CD4-positive, alpha-beta T cell treated with Interleukin-15 for 1 hour (primary cell): ENCODE data around the gene SMCHD1.
A peak's percentile ranks its signal among the peaks of the same experiment; 100 is the strongest.

ENCODE experiments used
- DNase-seq: peaks from one replicate; pipeline ENCODE4 v3.0.0-alpha.2; 2020

The SMCHD1 gene

GRCh38 chr18:2655178-2655953 is at the start of gene SMCHD1:
Gene SMCHD1 (plus strand): TSS chr18:2655726. CDS start chr18:2656076, 350 bp downstream.
- DNase-seq, result peak; percentile 93

DNA sequence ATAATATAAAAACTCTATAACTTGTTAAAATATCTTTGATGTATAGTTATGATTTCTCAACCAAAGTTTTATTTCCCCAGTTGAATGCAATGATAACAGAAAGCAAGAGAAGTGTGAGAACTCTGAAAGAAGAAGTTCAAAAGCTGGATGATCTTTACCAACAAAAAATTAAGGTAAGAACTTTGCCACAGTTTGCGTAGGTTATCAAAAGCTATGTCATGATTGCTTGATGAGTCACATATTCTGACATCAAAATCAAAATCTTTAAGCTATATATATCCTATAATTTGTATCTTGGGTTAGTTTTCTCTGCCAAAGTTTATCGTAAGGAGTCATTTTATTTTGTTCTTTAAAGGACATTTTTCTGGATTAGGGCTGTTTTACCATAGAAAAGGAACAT is 49.2 kb upstream of the SMCHD1 start:
- no peak for DNase-seq

DNA sequence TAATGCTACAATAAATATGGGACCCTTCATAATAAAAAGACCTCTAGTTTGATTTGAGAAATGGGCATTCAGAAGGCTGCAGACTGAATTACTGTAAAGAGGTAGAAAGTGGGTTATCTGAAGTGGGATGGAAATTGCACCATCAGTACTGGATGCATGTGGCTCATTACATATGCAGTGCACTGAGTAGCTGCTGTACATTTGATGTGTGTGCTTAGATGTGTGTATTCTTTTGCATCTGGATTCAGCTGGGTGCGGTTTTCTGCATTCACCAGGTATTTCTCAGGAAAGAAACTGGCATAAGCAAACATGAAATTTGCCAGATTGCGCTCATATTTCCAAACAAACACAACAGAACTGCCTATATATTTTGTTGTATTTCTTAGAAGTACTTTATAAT is 45.9 kb upstream of the SMCHD1 start:
- DNase-seq, result no peak

DNA sequence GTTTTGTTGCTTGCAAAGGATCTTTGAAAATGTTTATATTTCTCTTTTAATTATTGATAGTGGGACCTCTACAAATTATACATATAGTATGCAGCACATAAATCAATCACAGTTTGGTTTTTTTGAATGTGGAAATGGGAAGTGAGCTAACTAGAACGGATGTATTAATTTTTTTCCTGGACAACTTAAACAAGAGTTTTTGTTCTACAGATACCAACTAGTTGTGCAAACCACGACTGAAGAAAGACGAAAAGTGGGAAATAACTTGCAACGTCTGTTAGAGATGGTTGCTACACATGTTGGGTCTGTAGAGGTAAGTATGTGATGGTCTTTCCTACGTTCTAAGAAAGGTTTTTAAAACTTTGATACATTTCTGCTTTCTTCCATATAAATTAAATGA is 45.0 kb upstream of the SMCHD1 start:
- DNase-seq, result no peak

- no peak for DNase-seq
Observed at GRCh38 chr18:2612996-2613395, 42.5 kb upstream of the SMCHD1 start.

GRCh38 chr18:2617401-2617998 is 38.0 kb upstream of the SMCHD1 start:
- DNase-seq, result no peak

DNA sequence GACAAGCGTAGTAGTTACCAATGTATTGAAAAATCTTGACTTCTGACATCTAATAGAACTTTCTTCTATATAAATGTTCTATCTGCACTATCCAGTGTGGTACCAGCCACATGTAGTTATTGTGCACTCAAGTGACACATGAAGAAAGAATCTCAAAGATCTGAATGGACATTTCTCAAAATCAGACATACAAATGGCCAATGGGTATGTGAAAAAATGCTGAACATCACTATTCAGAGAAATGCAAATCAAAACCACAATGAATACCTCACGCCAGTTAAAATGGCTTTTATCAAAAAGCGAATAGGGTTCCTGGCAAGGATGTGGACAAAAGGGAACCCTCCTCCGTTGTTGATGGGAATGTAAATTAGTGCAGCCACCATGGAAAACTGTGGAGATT is 37.5 kb upstream of the SMCHD1 start:
- DNase-seq, result no peak

GRCh38 chr18:2625217-2625616 is 30.3 kb upstream of the SMCHD1 start:
- no peak for DNase-seq

DNA sequence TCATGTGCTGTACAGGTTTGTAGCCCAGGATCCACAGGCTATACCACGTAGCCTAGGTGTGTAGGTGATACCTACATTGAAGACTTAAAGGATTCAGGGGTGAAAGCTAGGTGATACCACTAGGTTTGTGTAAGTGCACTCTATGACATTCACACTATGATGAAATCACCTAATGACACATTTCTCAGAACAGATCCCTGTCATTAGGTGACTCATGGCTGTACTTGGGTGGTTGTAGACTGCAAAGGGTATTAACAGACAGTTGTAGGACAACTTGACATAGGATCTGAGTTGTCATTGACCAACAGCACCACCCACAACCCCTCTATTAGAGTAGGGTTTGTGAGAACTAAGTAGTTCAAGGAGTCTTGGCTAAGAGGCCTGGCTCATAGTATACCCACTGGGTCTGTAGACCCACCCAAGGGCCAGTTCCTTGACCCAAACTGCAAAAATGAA is 27.7 kb upstream of the SMCHD1 start:
- DNase-seq, result no peak

DNA sequence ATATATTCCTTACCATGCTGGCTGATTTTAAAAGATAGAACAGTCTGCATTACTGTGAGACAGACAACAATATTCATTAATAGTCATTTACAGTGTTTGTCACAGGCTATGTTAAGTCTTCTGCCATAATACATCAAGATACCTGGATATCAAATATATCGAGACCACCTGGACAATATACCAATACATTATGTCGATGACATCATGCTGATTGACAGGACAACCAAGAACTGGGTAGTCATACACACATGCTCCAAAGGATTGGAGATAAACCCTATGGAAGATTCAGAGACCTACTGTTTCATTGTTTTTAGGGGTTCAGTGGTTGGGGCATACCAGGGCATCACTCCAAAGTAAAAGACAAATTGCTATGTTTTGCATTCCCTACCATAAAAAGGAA is 26.5 kb upstream of the SMCHD1 start:
- no peak for DNase-seq

GRCh38 chr18:2635586-2635985 is 19.9 kb upstream of the SMCHD1 start:
- no peak for DNase-seq

- DNase-seq, result peak; percentile 36
Observed at GRCh38 chr18:2636126-2636631, 19.3 kb upstream of the SMCHD1 start.

DNA sequence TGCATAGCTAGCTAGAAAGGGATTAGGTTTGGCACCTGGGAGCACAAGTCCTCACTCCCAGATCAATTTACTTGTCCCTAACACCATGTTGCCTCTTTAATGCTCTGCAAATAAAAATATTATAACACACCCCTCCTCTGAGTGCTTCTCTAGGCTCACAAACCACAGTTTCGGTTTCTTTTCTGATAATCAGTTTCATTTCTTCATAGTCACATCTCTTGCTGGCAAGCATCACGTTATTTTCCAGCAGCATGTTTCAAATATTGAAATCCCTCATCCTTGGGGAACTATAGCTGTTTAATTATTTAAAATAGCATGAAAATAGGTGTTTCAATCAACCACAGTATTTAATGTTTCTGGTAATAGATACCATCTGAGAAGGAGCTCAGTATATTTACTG is 13.9 kb upstream of the SMCHD1 start:
- no peak for DNase-seq

GRCh38 chr18:2642771-2643170 is 12.8 kb upstream of the SMCHD1 start:
- no peak for DNase-seq

DNA sequence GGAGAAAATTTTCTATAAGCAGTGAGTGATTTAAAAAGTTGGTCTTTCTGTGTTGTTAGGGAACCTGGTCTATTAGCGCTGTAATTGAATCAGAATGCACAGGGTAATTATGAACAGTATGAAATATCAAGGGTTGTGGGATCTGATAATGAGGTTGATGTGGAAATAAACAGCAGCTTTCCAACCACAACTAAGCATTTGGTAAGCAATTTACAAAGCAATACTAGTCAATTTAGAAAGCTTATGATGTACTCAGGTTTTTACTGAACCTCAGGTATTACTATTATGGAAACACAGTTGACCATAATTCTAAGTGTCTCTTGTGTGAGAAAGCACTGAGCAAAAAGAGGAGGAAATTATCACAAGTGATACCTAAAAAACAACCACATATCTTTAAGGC is 11.0 kb upstream of the SMCHD1 start:
- no peak for DNase-seq

GRCh38 chr18:2651981-2652380 is 3.5 kb upstream of the SMCHD1 start:
- DNase-seq, result no peak

DNA sequence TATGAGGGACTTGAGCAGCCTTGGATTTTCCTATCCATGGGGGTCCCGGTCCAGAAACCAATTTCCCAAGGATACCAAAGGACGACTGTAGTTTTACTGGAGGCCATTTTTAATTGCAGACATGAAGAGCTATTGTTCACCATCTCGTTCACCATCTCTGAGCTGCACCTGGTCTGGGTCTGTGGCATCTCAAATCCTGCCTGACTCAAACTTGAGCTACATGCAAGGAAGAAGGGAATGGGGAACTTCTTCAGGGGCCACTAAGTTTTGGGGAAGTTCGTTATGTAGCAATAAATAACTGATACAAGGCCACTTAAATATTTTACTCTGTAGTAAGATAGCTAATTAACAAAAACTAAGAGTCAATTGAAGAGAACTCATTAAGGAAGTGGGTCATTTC is 2.1 kb upstream of the SMCHD1 start:
- DNase-seq, result no peak

DNA sequence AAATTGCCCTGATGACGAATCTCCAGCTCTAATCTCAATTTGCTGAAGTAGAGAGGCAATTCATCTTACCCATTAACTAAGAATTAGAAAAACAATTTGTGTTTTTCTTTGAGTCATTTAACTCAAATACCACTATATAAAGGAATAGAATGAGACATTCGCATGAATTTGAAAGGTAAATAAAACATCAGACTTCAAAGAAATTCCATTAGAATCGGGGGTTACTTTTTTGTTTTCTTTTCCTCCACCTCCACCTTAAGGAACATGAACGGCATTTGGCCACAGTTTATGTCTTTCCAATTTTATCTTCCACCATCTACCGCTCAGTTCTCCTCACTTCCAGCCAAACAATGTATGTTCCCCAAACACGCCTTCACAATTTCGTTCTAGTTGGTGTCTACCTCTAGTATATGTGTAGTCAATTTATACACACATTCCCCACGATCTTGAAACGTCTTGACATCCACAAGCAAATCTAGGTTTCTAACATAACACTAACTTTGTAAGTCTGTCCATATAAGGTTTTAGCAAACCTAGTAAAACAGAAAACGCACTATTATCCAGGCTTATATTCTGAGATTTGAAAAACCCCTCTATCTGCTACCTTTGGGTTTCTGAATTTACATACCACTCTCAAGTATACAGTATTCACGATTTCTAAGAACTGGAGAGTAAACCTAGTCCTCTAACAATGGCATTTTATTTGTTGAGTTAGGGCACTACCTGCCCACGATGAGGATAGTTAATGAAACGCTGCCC is 1.2 kb upstream of the SMCHD1 start:
- DNase-seq, result no peak

DNA sequence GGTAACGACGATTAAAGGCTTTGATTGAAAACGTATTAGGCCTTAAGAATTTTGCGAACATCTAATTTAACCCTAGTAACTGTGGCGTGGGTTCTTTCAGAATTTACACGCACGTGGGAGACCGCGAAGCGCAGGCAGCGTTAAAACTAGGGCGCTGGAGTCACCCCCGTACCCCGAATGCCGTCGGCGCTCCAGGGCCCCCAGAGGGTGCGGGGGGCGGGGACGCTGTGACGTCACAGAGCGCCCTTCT is 673 bp upstream of the SMCHD1 start:
- peak; percentile 89 for DNase-seq

DNA sequence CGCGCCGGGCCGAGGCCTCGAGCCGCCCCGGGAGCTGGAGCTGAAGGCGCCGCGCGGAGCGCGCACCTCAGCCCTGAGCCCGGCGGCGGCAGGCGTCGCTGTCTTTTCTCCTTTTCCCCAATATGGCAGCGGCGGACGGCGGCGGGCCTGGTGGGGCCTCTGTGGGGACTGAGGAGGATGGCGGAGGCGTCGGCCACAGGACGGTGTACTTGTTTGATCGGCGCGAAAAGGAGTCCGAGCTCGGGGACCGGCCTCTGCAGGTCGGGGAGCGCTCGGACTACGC is 369 bp downstream of the SMCHD1 start:
- DNase-seq, result no peak

DNA sequence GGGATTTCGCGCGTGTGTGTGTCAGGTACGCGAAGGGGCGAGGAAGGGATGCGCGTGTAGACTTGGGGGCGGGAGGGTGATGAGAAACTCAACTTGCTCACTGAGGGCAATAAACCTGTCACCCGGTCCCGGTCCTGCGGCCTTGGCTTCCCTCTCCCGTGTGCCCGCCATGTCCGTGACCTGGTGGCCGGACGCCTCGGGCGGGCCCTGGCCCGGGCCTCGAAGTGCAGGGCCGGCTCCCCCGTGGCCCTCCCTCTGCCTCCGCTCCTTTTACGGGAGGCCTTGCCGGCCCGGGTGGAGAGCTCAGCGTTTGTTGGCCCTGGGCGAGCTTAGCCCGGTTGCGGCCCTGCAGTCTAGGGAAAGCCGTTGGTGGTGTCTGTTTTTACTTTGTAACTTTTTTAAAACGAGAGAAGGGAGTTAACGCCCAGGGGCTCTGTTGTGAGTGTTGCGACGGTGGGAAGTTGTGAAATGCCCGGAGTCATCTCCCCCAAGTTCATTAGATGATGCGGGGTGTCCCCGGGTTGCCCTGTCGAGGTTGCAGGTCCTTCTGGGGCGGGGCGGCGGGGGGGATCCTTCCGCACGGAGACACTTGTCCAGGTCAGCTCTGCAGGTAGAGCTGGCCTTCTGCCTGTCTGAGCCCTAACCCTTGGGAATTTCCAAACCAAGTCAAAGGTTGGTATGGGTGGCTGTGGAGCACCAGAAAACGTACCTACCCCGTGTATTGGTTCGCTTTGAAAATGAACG is 883 bp downstream of the SMCHD1 start:
- peak; percentile 64 for DNase-seq

GRCh38 chr18:2656981-2657512 is 1.5 kb downstream of the SMCHD1 start:
- no peak for DNase-seq

- no peak for DNase-seq
Observed at GRCh38 chr18:2657788-2658458, 2.4 kb downstream of the SMCHD1 start.
